ENCODE results near the gene AAMDC.
"Not testable (repeated sequence)": the region's sequence is repeated elsewhere in the genome, so short reads cannot be mapped to it uniquely, and the experiment has no call there.

The AAMDC gene

GRCh38 chr11:77866336-77866735, 45.4 kb downstream of the AAMDC start:
- no peak for DNase-seq (ENCODE audit: low read depth)

GRCh38 chr11:77868744-77869143, 47.8 kb downstream of the AAMDC start:
- H3K4me3 ChIP-seq (ENCODE audit: low read depth, low read length) = no peak overlapping the region
- no peak for DNase-seq (ENCODE audit: low read depth)
- no peak for TF ChIP-seq CTCF (IDR thresholded peaks at IDR 0.05; ENCODE audit: insufficient read depth, low read depth, low read length, missing control alignments)

More at GRCh38 chr11:77866336-77866735, 45.4 kb downstream of the AAMDC start:
- H3K4me3 ChIP-seq (ENCODE audit: low read depth, low read length) = no peak overlapping the region
- no peak for TF ChIP-seq CTCF (IDR thresholded peaks at IDR 0.05; ENCODE audit: insufficient read depth, low read depth, low read length, missing control alignments)

GRCh38 chr11:77871855-77872254, 50.9 kb downstream of the AAMDC start:
- TF ChIP-seq CTCF (IDR thresholded peaks at IDR 0.05; ENCODE audit: insufficient read depth, low read depth, low read length, missing control alignments) = no peak
- no peak for DNase-seq (ENCODE audit: low read depth)
- no peak overlapping the region for H3K4me3 ChIP-seq (ENCODE audit: low read depth, low read length)

GRCh38 chr11:77873345-77873744, 52.4 kb downstream of the AAMDC start:
- TF ChIP-seq CTCF (IDR thresholded peaks at IDR 0.05; ENCODE audit: insufficient read depth, low read depth, low read length, missing control alignments) = no peak
- H3K4me3 ChIP-seq (ENCODE audit: low read depth, low read length) = no peak overlapping the region
- no peak for DNase-seq (ENCODE audit: low read depth)

GRCh38 chr11:77874206-77874605, 53.3 kb downstream of the AAMDC start:
- no peak overlapping the region for H3K4me3 ChIP-seq (ENCODE audit: low read depth, low read length)
- DNase-seq (ENCODE audit: low read depth) = no peak
- TF ChIP-seq CTCF (IDR thresholded peaks at IDR 0.05; ENCODE audit: insufficient read depth, low read depth, low read length, missing control alignments) = no peak

- no peak for TF ChIP-seq CTCF (IDR thresholded peaks at IDR 0.05; ENCODE audit: insufficient read depth, low read depth, low read length, missing control alignments)
- H3K4me3 ChIP-seq (ENCODE audit: low read depth, low read length) = no peak overlapping the region
- DNase-seq (ENCODE audit: low read depth) = no peak
Observed at GRCh38 chr11:77876045-77876444, 55.1 kb downstream of the AAMDC start.

- not testable (repeated sequence) for H3K4me3 ChIP-seq (ENCODE audit: low read depth, low read length); DNase-seq (ENCODE audit: low read depth)
Observed at GRCh38 chr11:77878247-77878646, 57.3 kb downstream of the AAMDC start.
